Stimulated activated CD8-positive, alpha-beta memory T cell treated with anti-CD3 and anti-CD28 coated beads, Interleukin-12 subunit alpha, Interleukin-12 subunit beta, amount 100 ng/mL, for 4 hours (primary cell): Measurements from ENCODE around the gene ARID1A.
A peak's percentile ranks its signal among the peaks of the same experiment; 100 is the strongest.
"Not testable (repeated sequence)": the region's sequence is repeated elsewhere in the genome, so short reads cannot be mapped to it uniquely, and the experiment has no call there.

Experiments
- DNase-seq: peaks from one replicate; pipeline ENCODE4 v3.0.0-alpha.2; 2020; ENCODE audit warnings: low read depth

ARID1A gene

GRCh38 chr1:26695356-26696118, at the start of gene ARID1A:
ARID1A (plus strand) TSS chr1:26696015; CDS start chr1:26696404, 389 bp downstream.
- peak; percentile 93 for DNase-seq

GRCh38 chr1:26664802-26665201, 31.0 kb upstream of the ARID1A start:
- DNase-seq: no peak

- DNase-seq: no peak
Measured at GRCh38 chr1:26666855-26667254, 29.0 kb upstream of the ARID1A start.

GRCh38 chr1:26668106-26668786, 27.6 kb upstream of the ARID1A start:
- DNase-seq: not testable (repeated sequence)

GRCh38 chr1:26677306-26678115, 18.3 kb upstream of the ARID1A start:
- no peak for DNase-seq

- no peak for DNase-seq
Measured at GRCh38 chr1:26684763-26685508, 10.9 kb upstream of the ARID1A start.

- DNase-seq: no peak
Measured at GRCh38 chr1:26686795-26687194, 9.0 kb upstream of the ARID1A start.

- no peak for DNase-seq
Measured at GRCh38 chr1:26689504-26689903, 6.3 kb upstream of the ARID1A start.

GRCh38 chr1:26690157-26690556, 5.7 kb upstream of the ARID1A start:
- no peak for DNase-seq

GRCh38 chr1:26690576-26691031, 5.2 kb upstream of the ARID1A start:
- no peak for DNase-seq

- peak; percentile 55 for DNase-seq
Measured at GRCh38 chr1:26692211-26692792, 3.5 kb upstream of the ARID1A start.

GRCh38 chr1:26692793-26693490, 2.9 kb upstream of the ARID1A start:
- peak; percentile 73 for DNase-seq

GRCh38 chr1:26693599-26694572, 1.9 kb upstream of the ARID1A start:
- no peak for DNase-seq

- DNase-seq: no peak
Measured at GRCh38 chr1:26694638-26695355, 1.0 kb upstream of the ARID1A start.

- no peak for DNase-seq
Measured at GRCh38 chr1:26696119-26696653, 371 bp downstream of the ARID1A start.

GRCh38 chr1:26696654-26697430, 1.0 kb downstream of the ARID1A start:
- peak; percentile 80 for DNase-seq

GRCh38 chr1:26697431-26697977, 1.7 kb downstream of the ARID1A start:
- no peak for DNase-seq
